GM18867 (cell line): ENCODE results near the gene BAHD1.

ENCODE experiments used
- ATAC-seq: cut with Tn5 transposase; IDR thresholded peaks from one replicate; pipeline ENCODE4 v1.9.1; 2021; ENCODE audit warnings: mild to moderate bottlenecking, moderate library complexity; ENCODE audit not compliant: unreplicated experiment

The BAHD1 gene

GRCh38 chr15:40464595-40465185 is 23.9 kb downstream of the BAHD1 start:
- ATAC-seq: no peak

- ATAC-seq: no peak
Observed at GRCh38 chr15:40465939-40466338, 25.2 kb downstream of the BAHD1 start.

DNA sequence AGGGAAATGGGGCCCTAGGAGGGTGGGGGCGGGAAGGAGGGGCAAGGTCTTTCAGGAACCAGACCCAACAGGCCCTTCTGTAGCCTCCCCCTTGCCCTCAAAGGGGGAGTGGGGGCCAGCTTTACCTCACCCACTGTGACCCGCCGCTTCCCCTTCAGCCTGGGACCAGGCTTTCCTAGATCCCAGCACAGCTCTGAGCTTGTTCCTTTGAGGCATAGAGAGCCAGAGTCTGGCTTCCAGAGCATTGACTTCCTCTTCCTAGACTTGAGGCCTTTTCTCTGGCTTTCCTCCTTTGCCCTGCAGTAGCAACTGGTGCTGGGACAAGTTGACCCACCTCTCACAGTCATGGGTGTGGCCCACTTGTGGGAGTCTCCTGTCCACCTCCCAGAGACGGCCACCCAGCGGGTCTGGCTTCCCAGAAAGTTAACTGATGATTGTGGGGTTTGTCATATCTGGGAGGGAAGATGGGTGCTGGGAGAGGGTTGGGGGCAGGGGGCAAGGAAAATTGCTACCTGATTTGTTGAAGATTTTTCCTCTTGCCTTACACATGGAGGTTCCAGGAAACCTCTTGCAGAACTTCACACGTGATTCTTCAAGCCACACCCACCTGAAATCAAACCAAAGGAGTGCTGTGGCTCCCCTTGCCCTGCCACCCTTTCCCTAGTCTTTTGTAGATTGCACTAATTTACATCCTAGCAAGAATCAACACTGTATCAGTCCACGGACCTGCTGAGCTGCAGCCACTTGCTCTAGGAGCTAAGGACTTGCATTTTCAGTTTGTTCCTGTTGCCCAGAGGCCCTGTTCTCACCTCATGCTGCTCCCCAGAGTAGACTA is 25.9 kb downstream of the BAHD1 start:
- ATAC-seq: no peak

- ATAC-seq: no peak
Observed at GRCh38 chr15:40467261-40467615, 26.5 kb downstream of the BAHD1 start.

- no peak for ATAC-seq
Observed at GRCh38 chr15:40468898-40469331, 28.2 kb downstream of the BAHD1 start.

- no peak for ATAC-seq
Observed at GRCh38 chr15:40469776-40470390, 29.1 kb downstream of the BAHD1 start.

DNA sequence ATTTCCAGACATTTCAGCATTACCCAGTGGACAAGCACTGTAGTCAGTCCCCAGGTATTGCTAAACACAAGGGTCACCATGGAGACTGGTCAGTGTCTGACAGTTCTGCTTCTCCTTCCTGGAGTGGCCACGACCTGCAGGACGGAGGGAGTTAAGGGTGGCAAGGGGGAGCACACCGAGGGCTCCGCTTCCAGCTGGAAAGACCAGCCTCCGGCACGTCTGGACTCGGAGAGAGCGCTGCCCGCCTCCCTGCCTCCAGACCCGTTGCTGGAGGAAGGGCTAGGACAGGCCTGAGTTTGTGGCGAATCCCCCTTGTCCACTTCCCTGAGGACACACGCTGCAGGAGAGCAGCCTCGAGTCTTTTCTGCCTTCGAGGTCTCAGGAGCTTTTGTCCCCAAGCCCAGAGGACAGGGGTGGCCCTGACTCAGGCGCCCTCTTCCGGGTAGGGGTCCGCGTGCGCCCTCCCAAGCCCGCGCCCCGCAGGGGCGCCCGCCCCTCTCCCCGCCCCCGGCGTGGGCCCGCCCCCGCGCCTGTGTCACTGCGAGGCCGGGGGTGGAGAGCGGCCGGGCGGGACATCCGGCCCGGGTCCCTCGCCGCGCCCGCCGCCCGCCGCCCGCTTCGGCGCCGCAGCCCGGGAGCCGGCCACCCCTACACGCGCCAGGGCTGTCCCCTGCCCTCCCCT is 29.8 kb downstream of the BAHD1 start, which contains the start of gene CHST14:
Gene CHST14, plus strand, starts transcription at position 562 of the 682 bp plus-strand sequence. CDS start 230 bp downstream, outside the sequence.
- ATAC-seq: peak; percentile 57

DNA sequence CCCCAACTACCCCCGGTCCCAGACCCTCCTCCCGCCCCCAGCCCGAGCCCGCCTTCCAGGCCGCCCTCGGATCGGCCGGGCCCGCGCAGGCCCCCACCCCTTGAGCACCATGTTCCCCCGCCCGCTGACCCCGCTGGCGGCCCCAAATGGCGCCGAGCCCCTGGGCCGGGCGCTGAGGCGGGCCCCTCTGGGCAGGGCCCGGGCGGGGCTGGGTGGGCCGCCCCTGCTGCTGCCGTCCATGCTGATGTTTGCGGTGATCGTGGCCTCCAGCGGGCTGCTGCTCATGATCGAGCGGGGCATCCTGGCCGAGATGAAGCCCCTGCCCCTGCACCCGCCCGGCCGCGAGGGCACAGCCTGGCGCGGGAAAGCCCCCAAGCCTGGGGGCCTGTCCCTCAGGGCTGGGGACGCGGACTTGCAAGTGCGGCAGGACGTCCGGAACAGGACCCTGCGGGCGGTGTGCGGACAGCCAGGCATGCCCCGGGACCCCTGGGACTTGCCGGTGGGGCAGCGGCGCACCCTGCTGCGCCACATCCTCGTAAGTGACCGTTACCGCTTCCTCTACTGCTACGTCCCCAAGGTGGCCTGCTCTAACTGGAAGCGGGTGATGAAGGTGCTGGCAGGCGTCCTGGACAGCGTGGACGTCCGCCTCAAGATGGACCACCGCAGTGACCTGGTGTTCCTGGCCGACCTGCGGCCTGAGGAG is 30.5 kb downstream of the BAHD1 start:
- ATAC-seq: peak; percentile 34

DNA sequence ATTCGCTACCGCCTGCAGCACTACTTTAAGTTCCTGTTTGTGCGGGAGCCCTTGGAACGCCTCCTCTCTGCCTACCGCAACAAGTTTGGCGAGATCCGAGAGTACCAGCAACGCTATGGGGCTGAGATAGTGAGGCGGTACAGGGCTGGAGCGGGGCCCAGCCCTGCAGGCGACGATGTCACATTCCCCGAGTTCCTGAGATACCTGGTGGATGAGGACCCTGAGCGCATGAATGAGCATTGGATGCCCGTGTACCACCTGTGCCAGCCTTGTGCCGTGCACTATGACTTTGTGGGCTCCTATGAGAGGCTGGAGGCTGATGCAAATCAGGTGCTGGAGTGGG is 31.0 kb downstream of the BAHD1 start:
- ATAC-seq: peak; percentile 14

DNA sequence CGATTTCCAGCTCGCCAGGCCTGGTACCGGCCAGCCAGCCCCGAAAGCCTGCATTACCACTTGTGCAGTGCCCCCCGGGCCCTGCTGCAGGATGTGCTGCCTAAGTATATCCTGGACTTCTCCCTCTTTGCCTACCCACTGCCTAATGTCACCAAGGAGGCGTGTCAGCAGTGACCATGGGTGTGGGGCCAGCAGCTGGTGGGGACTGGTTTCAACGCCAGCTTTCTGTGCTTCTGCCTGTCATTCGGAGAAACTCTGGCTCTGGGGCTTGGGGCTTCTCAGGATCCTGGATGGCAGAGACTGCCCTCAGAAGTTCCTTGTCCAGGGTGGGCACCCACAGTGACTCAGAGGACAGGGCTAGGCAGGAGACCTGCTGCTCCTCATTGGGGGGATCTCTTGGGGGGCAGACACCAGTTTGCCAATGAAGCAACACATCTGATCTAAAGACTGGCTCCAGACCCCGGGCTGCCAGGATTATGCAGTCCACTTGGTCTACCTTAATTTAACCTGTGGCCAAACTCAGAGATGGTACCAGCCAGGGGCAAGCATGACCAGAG is 31.5 kb downstream of the BAHD1 start:
- ATAC-seq: no peak

DNA sequence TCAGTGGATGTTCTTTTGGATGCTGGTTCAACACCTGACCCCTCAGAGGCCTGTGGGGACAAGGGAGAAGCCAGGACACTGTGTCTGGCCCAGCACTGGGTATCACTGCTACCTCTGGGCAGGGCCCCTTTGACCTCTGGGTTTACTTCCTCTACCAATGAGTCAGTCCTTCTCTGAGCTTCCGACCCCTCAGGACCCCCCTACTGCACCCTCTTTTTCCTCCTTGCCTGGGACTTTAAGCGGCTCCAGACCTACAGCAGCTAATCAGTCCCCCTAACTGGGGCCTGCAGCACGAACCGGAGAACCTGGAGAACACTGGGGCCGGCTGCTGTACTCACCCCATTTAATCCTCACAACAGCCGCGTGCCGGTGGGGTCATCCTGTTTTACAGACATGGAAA is 33.8 kb downstream of the BAHD1 start:
- ATAC-seq: no peak

DNA sequence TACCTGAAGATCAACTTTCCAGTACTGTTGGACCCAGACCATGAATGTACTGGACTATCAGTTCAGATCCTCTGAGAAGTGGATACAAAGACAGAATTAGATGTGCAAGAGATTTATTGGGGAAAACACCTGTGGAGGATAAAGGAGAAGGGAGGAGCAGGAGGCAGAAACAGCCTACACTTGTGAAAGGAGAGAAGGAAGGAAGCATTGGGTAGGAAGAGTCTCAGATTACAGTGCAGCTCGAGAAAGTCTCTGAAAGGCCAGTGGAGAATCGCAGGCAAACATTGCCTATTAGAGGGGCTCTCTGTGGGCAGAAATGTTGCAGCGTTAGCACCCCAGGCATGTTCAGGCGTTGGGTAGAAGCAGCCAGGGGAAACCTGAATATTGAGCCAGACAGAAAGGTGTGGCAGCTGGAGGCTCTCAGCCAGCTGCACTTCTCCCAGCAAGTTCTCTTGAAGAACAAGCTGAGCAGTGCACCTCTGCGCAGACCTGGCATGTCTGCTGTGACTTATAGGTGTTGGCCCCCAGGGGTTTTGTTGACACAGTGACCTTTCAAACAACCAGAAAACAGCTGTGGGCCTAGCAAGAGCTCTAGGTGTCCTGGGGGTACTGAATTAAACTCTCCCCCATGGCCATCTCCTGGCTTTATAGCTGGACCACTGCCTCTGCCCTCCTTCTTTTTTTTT is 37.0 kb downstream of the BAHD1 start:
- no peak for ATAC-seq

GRCh38 chr15:40479024-40479423 is 38.3 kb downstream of the BAHD1 start:
- no peak for ATAC-seq

GRCh38 chr15:40481341-40482074 is 40.8 kb downstream of the BAHD1 start:
- no peak for ATAC-seq

DNA sequence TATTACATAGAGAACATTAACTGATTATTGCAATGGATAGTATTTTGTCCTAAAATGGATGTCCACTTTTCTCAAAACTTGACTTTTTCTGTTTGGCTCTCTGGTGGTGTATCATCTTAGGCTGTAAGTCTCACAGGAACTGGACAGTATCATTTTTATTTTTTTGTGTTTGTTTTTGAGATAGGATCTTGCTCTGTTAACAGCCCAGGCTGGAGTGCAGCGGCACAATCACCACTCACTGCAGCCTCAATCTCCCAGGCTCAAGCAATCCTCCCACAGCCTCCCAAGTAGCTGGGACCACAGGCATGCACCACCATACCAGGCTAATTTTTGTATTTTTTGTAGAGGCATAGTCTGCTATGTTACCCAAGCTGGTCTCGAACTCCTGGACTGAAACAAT is 43.2 kb downstream of the BAHD1 start:
- no peak for ATAC-seq

- no peak for ATAC-seq
Observed at GRCh38 chr15:40486066-40486770, 45.5 kb downstream of the BAHD1 start.

GRCh38 chr15:40487816-40488682 is 47.3 kb downstream of the BAHD1 start:
- no peak for ATAC-seq
